Activated naive CD4-positive, alpha-beta T cell treated with anti-CD3 and anti-CD28 coated beads, Interleukin-2, amount 10 ng/mL, durations not matched to agents 7 days and 5 days (primary cell): ENCODE data around the gene FCGBP.
"Not testable (repeated sequence)": the region's sequence is repeated elsewhere in the genome, so short reads cannot be mapped to it uniquely, and the experiment has no call there.

Source experiments
- CTCF ChIA-PET: fragments of 350-600 bp; sonication (Branson Sonifier 250); formaldehyde crosslinking; loops from one replicate; lab custom pipeline; 2021; ENCODE audit warnings: antibody characterized with exemption; lab: Charles Lee
- DNase-seq: peaks from one replicate; pipeline ENCODE4 v3.0.0-alpha.2; 2020
- H3K27ac Mint-ChIP-seq: one replicate; pipeline ENCODE4 v1.8.0; 2021; ENCODE audit warnings: mild to moderate bottlenecking, moderate library complexity, mixed read lengths
- H3K27me3 Mint-ChIP-seq: one replicate; pipeline ENCODE4 v1.8.0; 2021; ENCODE audit warnings: mild to moderate bottlenecking, mixed read lengths
- H3K36me3 Mint-ChIP-seq: one replicate; pipeline ENCODE4 v1.8.0; 2021; ENCODE audit warnings: mixed read lengths
- H3K4me1 Mint-ChIP-seq: one replicate; pipeline ENCODE4 v1.8.0; 2021; ENCODE audit warnings: mixed read lengths
- H3K4me3 Mint-ChIP-seq: one replicate; pipeline ENCODE4 v1.8.0; 2021; ENCODE audit warnings: mild to moderate bottlenecking, moderate library complexity, mixed read lengths
- H3K9me3 Mint-ChIP-seq: one replicate; pipeline ENCODE4 v1.8.0; 2021; ENCODE audit warnings: mixed read lengths

Gene FCGBP

GRCh38 chr19:39885821-39886554 is 48.4 kb downstream of the FCGBP start:
- DNase-seq, H3K27ac Mint-ChIP-seq, H3K4me3 Mint-ChIP-seq, H3K9me3 Mint-ChIP-seq, H3K27me3 Mint-ChIP-seq, CTCF ChIA-PET, H3K36me3 Mint-ChIP-seq, H3K4me1 Mint-ChIP-seq: not testable (repeated sequence)

- CTCF ChIA-PET, H3K4me3 Mint-ChIP-seq, H3K4me1 Mint-ChIP-seq, H3K27ac Mint-ChIP-seq, DNase-seq, H3K9me3 Mint-ChIP-seq, H3K27me3 Mint-ChIP-seq, H3K36me3 Mint-ChIP-seq: not testable (repeated sequence)
Measured at GRCh38 chr19:39884721-39885120, 49.7 kb downstream of the FCGBP start.
